Muscle of leg (tissue), 16 donors: Measurements from ENCODE around the gene SH3BP4. TPM values are rescaled to one million over a fixed set of nuclear protein-coding genes. Genes with fewer than 3 reads are reported as not detected.
A peak's percentile ranks its signal among the peaks of the same experiment; 100 is the strongest.

ENCODE experiments used
- DNase-seq: peaks from one replicate; pipeline ENCODE4 v3.0.0; 2013
- H3K27ac ChIP-seq: one replicate; pipeline ENCODE4 v1.5.1; 2013; ENCODE audit warnings: mild to moderate bottlenecking, low read length, control low read depth
- H3K27me3 ChIP-seq: one replicate; pipeline ENCODE4 v1.6.1; 2013; ENCODE audit warnings: low read length; ENCODE audit not compliant: control insufficient read depth, insufficient read depth
- H3K36me3 ChIP-seq: one replicate; pipeline ENCODE4 v1.6.1; 2013; ENCODE audit warnings: low read length; ENCODE audit not compliant: control insufficient read depth, insufficient read depth
- H3K4me1 ChIP-seq: one replicate; pipeline ENCODE4 v1.6.1; 2013; ENCODE audit warnings: low read length; ENCODE audit not compliant: control insufficient read depth, insufficient read depth
- H3K4me3 ChIP-seq: one replicate; pipeline ENCODE4 v1.5.1; 2013; ENCODE audit warnings: low read length, control low read depth
- H3K9me3 ChIP-seq: replicated peaks from 2 replicates; pipeline ENCODE4 v1.6.1; 2013; ENCODE audit warnings: low read depth, low read length; ENCODE audit not compliant: control insufficient read depth
- WGBS: methylation state at CpG from one replicate; pipeline ENCODE4 v1.1.5; 2013; ENCODE audit warnings: missing lambda C conversion rate; ENCODE audit not compliant: insufficient coverage; 5-methylcytosine and 5-hydroxymethylcytosine counted together
- long read RNA-seq, 11 donors: transcript quantifications; one replicate each; lab custom pipeline, GENCODE V29; 2026
- polyA plus RNA-seq, 8 donors: library from polyadenylated mRNA; unstranded; fragments of 120-200 nt; gene quantifications; one replicate each; pipeline versions ENCODE4 v1.2.1 to v1.2.3, GENCODE V29; 2013; ENCODE audit warnings: inconsistent platforms in 1 of 8, low replicate concordance in 1 of 8; ENCODE audit not compliant: insufficient read length in 8 of 8, insufficient read depth in 1 of 8
- total RNA-seq: library from RNA; stranded (reverse); fragments of 120-200 nt; gene quantifications from one replicate; pipeline ENCODE4 v1.2.4, GENCODE V29; 2013

Gene SH3BP4, protein sequence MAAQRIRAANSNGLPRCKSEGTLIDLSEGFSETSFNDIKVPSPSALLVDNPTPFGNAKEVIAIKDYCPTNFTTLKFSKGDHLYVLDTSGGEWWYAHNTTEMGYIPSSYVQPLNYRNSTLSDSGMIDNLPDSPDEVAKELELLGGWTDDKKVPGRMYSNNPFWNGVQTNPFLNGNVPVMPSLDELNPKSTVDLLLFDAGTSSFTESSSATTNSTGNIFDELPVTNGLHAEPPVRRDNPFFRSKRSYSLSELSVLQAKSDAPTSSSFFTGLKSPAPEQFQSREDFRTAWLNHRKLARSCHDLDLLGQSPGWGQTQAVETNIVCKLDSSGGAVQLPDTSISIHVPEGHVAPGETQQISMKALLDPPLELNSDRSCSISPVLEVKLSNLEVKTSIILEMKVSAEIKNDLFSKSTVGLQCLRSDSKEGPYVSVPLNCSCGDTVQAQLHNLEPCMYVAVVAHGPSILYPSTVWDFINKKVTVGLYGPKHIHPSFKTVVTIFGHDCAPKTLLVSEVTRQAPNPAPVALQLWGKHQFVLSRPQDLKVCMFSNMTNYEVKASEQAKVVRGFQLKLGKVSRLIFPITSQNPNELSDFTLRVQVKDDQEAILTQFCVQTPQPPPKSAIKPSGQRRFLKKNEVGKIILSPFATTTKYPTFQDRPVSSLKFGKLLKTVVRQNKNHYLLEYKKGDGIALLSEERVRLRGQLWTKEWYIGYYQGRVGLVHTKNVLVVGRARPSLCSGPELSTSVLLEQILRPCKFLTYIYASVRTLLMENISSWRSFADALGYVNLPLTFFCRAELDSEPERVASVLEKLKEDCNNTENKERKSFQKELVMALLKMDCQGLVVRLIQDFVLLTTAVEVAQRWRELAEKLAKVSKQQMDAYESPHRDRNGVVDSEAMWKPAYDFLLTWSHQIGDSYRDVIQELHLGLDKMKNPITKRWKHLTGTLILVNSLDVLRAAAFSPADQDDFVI
- 14.8 TPM for total RNA-seq
- 10 to 100 TPM; 10.2 to 20.4 (median 15.8) TPM for polyA plus RNA-seq
- long read RNA-seq, donor 1, result 0 reads
- long read RNA-seq, donor 2, full-length matches to known transcripts, result 1 of 1 reads
- long read RNA-seq, donor 2, partial matches to known transcripts, result 0 of 1 reads
- long read RNA-seq, donor 2, other reads (novel, unspliced or antisense), result 0 of 1 reads
- long read RNA-seq, donor 3, full-length matches to known transcripts, result 2 of 2 reads
- long read RNA-seq, donor 3, partial matches to known transcripts, result 0 of 2 reads
- long read RNA-seq, donor 3, other reads (novel, unspliced or antisense), result 0 of 2 reads
- long read RNA-seq, donor 4, full-length matches to known transcripts, result 2 of 2 reads
- long read RNA-seq, donor 4, partial matches to known transcripts, result 0 of 2 reads
- long read RNA-seq, donor 4, other reads (novel, unspliced or antisense), result 0 of 2 reads
- long read RNA-seq, donor 5, full-length matches to known transcripts, result 4 of 19 reads
- long read RNA-seq, donor 5, partial matches to known transcripts, result 15 of 19 reads
- long read RNA-seq, donor 5, other reads (novel, unspliced or antisense), result 0 of 19 reads
- long read RNA-seq, donor 6, result 0 reads
- long read RNA-seq, donor 7, full-length matches to known transcripts, result 1 of 1 reads
- long read RNA-seq, donor 7, partial matches to known transcripts, result 0 of 1 reads
- long read RNA-seq, donor 7, other reads (novel, unspliced or antisense), result 0 of 1 reads
- long read RNA-seq, donor 8, result 0 reads
- long read RNA-seq, donor 9, partial matches to known transcripts, result 6 of 6 reads
- long read RNA-seq, donor 9, other reads (novel, unspliced or antisense), result 0 of 6 reads
- long read RNA-seq, donor 10, full-length matches to known transcripts, result 1 of 7 reads
- long read RNA-seq, donor 10, partial matches to known transcripts, result 6 of 7 reads
- long read RNA-seq, donor 10, other reads (novel, unspliced or antisense), result 0 of 7 reads
- long read RNA-seq, donor 11, result 0 reads

DNA sequence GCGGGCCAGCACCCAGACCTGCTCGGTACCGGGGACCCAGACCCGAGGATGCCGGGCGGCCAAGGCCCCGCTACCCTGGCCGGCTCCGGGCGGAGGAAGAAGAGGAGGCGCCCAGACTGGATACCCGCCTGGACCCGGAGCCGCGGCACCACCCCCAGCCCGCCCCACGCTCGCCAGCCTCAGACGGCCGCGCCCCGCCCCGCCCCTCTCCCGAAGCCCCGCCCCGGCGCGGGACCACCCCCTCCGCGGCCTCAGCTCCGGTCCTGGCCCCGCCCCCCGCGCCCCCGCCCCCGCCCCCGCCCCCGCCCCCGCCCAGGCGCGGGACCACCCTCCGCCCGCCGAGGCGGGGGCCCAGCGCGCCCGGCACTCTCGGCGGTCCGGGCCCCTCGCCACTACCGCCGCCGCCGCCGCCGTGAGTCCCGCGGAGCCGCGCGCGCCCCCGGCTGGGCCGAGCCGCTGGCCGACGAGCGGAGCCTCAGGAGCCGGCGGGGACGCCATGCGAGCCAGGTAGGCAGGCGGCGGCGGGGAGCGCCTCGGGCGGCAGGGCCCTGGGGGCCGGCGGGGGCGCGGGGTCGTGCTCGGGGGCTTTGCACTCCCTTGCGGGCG is at the start of gene SH3BP4:
TSS of gene SH3BP4 (plus strand) at position 354 of the 606 bp plus-strand sequence. CDS start 82,986 bp downstream, outside the sequence.
- Histone ChIP-seq H3K4me3 (peak within 1 kb of the TSS; percentile 70), H3K36me3 (no peaks in the 10 kb centered on the region), H3K27ac (peak within 1 kb of the TSS; percentile 65), H3K27me3 (peaks cover 44% of the 10 kb centered on the region), H3K4me1 (peaks cover 39% of the 10 kb centered on the region), H3K9me3 (no peaks in the 10 kb centered on the region)
- DNase-seq, result peak; percentile 88
- under 1% methylated on average over 48 of the region's 88 CpGs for WGBS

DNA sequence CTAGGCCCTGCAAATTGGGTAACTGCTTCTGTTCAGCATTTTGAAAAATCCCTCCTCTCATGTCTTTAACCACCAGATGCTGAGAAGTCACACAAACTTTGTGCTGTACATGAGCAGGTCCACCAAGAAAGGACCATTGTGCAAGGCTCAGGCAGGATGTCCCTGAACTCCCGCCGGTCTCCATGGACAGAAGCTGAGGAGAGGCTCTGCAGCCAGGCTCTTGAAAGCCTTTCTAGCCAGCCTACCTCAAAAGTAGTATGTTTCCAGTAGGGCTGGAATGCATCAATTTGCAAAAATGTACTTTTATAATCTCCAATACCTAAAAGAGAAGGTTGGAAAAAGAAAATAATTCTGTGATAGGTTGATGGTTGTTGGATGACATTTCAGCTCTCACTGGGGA is 47.0 kb upstream of the SH3BP4 start:
- no CpG with 5 or more reads among the region's 2 CpGs for WGBS
- H3K27me3 ChIP-seq, result no peaks in the 10 kb centered on the region
- H3K27ac ChIP-seq, result no peak overlapping the region
- H3K9me3 ChIP-seq, result no peaks in the 10 kb centered on the region
- no peak overlapping the region for H3K4me3 ChIP-seq
- DNase-seq, result no peak
- H3K4me1 ChIP-seq, result no peaks in the 10 kb centered on the region
- H3K36me3 ChIP-seq, result no peaks in the 10 kb centered on the region

DNA sequence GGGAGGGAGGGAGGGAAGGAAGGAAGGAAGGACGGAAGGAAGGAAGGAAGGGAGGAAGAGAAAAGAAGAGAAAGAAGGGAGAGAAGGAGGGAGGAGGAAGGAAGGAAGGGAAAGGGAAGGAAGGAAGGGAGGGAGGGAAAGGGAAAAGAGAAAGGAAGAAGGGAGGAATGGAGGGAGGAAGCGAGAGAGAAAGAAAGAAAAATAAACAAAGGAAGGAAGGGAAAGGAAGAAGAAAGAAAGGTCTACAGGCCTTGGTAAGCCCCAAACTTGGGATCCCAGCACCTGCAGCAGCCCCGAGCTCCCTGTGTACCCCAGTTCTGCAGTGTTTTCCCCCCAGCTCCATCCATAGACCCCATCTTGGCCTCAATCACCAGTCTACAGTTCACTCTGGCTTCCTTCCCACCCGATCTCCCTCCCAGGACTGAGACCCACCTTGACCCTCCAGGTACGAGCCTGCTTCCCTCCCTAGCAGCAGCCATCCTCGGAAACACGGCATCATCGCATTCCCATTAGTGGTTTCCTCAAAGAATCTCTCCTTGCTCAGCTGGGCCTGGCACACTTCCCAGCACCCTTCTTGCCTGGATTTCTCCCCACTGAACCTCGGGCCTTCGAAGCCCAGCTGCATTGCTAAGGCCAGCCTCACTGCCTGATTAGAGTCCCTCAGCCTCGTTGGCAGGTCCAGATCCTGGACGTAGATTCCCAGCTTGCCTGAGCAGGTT is 46.1 kb upstream of the SH3BP4 start:
- no peaks in the 10 kb centered on the region for H3K27me3 ChIP-seq
- no peaks in the 10 kb centered on the region for H3K36me3 ChIP-seq
- no peaks in the 10 kb centered on the region for H3K9me3 ChIP-seq
- no peak overlapping the region for H3K4me3 ChIP-seq
- WGBS, result 68% methylated on average over 10 of the region's 12 CpGs
- no peak overlapping the region for H3K27ac ChIP-seq
- H3K4me1 ChIP-seq, result no peaks in the 10 kb centered on the region
- DNase-seq, result peak; percentile 49

DNA sequence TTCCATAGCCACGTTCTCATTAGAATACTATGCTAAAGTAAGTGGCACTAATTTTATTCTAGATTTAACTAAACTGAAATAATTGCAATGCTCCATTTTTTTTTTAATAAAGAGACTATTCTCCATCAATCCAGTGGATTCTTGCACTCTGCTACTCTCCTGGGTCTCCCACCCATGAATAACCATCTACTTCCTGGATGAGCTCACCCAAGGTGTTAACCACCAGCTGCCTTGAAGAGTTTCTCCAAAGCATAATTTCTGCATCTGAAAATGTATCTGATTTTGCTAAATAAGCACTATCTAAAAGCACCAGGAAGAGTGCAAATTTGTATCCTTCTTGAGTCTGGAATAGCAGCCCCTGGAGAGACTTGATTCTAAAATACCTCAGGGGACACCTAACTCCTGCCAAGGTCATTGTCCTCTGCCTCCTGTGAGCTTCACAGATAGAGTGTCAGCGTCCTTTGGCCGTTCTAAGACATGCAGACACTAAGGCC is 41.6 kb upstream of the SH3BP4 start:
- no peaks in the 10 kb centered on the region for H3K27me3 ChIP-seq
- H3K27ac ChIP-seq, result no peak overlapping the region
- DNase-seq, result no peak
- H3K4me1 ChIP-seq, result no peaks in the 10 kb centered on the region
- WGBS, result 45% methylated on average over 2 of the region's 3 CpGs
- no peaks in the 10 kb centered on the region for H3K36me3 ChIP-seq
- no peaks in the 10 kb centered on the region for H3K9me3 ChIP-seq
- no peak overlapping the region for H3K4me3 ChIP-seq

DNA sequence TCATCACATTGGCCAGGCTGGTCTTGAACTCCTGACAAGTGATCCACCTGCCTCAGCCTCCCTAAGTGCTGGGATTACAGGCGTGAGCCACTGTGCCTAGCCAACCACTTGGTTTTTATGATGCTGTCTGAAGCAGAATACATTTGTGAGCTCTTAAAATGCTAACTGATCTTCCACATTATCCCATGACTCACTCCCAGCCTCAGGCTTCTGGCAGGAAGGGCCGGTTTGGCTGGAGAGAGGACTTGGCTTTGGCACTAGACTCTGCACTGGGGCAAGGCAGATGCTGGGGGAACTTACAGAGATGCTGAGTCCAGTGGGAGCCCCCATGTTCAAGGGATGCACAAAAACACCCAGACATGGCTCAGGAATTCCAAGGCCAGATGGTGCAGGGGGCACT is 40.5 kb upstream of the SH3BP4 start:
- H3K36me3 ChIP-seq, result no peaks in the 10 kb centered on the region
- H3K9me3 ChIP-seq, result no peaks in the 10 kb centered on the region
- no peaks in the 10 kb centered on the region for H3K4me1 ChIP-seq
- DNase-seq, result peak; percentile 33
- no peak overlapping the region for H3K4me3 ChIP-seq
- no peak overlapping the region for H3K27ac ChIP-seq
- 20% methylated on average over 1 of the region's 2 CpGs for WGBS
- no peaks in the 10 kb centered on the region for H3K27me3 ChIP-seq

DNA sequence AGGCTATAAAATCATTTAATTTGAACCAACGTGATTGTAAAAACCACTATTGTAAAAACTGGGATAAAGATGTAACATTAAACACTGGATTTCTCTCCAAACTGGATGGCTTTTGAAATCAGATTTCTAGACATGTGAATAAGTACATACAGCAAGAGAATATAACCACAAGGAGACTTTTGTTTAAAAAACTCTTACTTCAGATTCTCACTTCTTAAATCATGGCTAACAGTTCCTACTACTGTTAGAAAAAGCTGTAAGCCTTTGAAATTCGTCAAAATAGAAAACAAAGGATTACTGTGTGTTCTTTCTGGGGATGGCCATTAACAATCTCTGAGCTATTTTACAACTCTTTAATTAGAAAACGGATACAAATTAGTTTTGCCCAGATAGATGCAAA is 39.4 kb upstream of the SH3BP4 start:
- H3K36me3 ChIP-seq, result no peaks in the 10 kb centered on the region
- no peaks in the 10 kb centered on the region for H3K4me1 ChIP-seq
- no peaks in the 10 kb centered on the region for H3K9me3 ChIP-seq
- no peak overlapping the region for H3K4me3 ChIP-seq
- no CpG with 5 or more reads among the region's 3 CpGs for WGBS
- no peak overlapping the region for H3K27ac ChIP-seq
- H3K27me3 ChIP-seq, result no peaks in the 10 kb centered on the region
- no peak for DNase-seq

DNA sequence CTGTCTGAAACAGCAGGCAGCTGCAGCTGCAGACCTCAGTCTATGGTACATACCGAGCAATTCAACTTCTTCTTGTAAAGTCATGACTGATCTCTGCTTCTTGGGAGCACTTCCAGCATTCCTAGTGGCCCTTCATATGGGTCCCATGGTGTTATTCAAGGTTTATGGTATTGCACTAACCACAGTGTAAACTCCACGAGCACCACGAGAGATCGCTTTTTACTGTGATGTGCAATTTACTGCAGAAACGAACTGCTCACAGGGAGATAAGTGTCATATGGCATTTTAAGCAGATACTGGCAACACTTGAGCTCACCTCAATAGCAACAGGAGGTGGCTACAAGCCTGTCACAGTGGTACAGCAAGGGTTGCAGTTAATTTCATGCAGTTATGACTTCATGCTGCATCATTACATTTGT is 38.6 kb upstream of the SH3BP4 start:
- Histone ChIP-seq H3K27me3 (no peaks in the 10 kb centered on the region), H3K9me3 (no peaks in the 10 kb centered on the region), H3K27ac (no peak overlapping the region), H3K4me1 (no peaks in the 10 kb centered on the region), H3K4me3 (no peak overlapping the region), H3K36me3 (no peaks in the 10 kb centered on the region)
- no peak for DNase-seq
- 36% methylated on average over 3 of the region's 5 CpGs for WGBS

DNA sequence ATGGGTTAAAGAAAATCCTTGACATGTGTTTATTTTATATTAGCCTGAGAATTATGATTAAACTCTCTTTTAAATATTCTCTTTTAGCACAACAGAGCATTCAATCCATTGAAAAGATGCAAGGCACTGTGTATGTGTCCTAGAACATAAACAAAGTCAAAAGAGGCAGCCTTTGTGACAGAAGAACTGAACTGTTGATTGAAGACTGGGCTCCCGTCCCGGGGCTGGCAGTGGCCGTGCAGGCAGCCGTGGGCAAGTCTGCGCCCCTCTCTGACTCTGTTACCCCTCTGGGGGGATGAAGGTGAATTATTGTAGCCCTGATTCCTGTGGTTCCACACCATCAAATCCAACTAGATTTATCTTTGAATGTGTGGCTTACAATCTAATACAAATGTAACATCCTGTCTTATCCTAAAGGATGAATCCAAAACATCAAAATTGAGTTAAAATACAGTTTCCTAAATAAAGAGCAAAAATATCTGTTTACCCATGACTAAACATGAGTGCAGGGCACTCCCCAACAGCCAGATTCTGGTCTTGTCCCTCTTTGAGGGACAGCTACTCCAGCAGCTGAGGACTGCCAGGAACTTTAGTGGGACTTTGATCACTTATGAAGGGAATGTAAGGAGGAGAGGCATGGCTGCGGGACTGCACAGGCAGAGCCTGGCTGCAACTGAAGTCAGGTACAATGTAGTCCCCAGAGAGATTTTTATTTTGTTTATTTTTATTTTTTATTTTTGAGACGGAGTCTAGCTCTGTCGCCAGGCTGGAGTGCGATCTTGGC is 37.3 kb upstream of the SH3BP4 start:
- no peak for DNase-seq
- H3K4me3 ChIP-seq, result no peak overlapping the region
- WGBS, result 93% methylated on average over 3 of the region's 9 CpGs
- no peaks in the 10 kb centered on the region for H3K27me3 ChIP-seq
- no peaks in the 10 kb centered on the region for H3K9me3 ChIP-seq
- no peaks in the 10 kb centered on the region for H3K36me3 ChIP-seq
- no peaks in the 10 kb centered on the region for H3K4me1 ChIP-seq
- no peak overlapping the region for H3K27ac ChIP-seq
